Panc1 (cell line): ENCODE results near the gene SOBP.

Source experiments
- SIN3A ChIP-seq: IDR thresholded peaks from 2 replicates; pipeline ENCODE4 v1.6.1; 2012; ENCODE audit warnings: low read depth, mild to moderate bottlenecking, low read length, moderate library complexity, borderline replicate concordance; ENCODE audit not compliant: insufficient read depth
- TCF7L2 ChIP-seq: IDR thresholded peaks from 2 replicates; pipeline ENCODE4 v1.6.1; 2011; ENCODE audit warnings: mild to moderate bottlenecking, low read depth, low read length, inconsistent platforms
- TF ChIP-seq, protein P1 (sequence below): fragments of 450-650 bp; IDR thresholded peaks from 2 replicates; pipeline ENCODE4 v1.5.1; 2017; ENCODE audit warnings: mild to moderate bottlenecking
- TF ChIP-seq, protein P2 (sequence below), 2 experiments: IDR thresholded peaks; 2 replicates each; pipeline ENCODE4 v1.6.1; 2011 to 2012; ENCODE audit warnings: low read depth in 2 of 2, control low read depth in 1 of 2, low read length in 1 of 2, mild to moderate bottlenecking in 1 of 2, moderate library complexity in 1 of 2; ENCODE audit not compliant: insufficient read depth in 1 of 2

DNA sequence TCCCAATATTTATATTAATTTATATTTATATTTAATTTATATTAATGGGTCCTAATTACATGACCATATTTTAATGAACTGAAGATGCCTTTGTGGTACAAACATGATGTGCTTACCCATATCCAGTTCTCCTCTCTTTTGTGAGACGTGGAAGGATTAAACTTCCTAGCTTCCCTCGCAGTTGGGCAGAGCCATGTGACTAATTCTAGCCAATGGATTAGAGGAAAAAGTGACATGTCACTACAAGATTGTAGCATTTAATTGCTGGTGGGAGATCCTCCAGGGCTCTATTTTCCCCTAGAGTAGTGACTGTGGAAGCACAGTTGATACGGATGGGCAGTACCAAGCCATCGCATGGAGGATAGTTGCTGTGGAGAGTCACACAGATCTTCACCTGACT, 4.8 kb upstream of the SOBP start:
- TF ChIP-seq, protein P1, sequence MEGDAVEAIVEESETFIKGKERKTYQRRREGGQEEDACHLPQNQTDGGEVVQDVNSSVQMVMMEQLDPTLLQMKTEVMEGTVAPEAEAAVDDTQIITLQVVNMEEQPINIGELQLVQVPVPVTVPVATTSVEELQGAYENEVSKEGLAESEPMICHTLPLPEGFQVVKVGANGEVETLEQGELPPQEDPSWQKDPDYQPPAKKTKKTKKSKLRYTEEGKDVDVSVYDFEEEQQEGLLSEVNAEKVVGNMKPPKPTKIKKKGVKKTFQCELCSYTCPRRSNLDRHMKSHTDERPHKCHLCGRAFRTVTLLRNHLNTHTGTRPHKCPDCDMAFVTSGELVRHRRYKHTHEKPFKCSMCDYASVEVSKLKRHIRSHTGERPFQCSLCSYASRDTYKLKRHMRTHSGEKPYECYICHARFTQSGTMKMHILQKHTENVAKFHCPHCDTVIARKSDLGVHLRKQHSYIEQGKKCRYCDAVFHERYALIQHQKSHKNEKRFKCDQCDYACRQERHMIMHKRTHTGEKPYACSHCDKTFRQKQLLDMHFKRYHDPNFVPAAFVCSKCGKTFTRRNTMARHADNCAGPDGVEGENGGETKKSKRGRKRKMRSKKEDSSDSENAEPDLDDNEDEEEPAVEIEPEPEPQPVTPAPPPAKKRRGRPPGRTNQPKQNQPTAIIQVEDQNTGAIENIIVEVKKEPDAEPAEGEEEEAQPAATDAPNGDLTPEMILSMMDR = no peak
- TF ChIP-seq TCF7L2 (no peak), SIN3A (no peak)
- TF ChIP-seq, protein P2, sequence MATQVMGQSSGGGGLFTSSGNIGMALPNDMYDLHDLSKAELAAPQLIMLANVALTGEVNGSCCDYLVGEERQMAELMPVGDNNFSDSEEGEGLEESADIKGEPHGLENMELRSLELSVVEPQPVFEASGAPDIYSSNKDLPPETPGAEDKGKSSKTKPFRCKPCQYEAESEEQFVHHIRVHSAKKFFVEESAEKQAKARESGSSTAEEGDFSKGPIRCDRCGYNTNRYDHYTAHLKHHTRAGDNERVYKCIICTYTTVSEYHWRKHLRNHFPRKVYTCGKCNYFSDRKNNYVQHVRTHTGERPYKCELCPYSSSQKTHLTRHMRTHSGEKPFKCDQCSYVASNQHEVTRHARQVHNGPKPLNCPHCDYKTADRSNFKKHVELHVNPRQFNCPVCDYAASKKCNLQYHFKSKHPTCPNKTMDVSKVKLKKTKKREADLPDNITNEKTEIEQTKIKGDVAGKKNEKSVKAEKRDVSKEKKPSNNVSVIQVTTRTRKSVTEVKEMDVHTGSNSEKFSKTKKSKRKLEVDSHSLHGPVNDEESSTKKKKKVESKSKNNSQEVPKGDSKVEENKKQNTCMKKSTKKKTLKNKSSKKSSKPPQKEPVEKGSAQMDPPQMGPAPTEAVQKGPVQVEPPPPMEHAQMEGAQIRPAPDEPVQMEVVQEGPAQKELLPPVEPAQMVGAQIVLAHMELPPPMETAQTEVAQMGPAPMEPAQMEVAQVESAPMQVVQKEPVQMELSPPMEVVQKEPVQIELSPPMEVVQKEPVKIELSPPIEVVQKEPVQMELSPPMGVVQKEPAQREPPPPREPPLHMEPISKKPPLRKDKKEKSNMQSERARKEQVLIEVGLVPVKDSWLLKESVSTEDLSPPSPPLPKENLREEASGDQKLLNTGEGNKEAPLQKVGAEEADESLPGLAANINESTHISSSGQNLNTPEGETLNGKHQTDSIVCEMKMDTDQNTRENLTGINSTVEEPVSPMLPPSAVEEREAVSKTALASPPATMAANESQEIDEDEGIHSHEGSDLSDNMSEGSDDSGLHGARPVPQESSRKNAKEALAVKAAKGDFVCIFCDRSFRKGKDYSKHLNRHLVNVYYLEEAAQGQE (IDR thresholded peaks at IDR 0.05; ENCODE audit: insufficient read depth in 1 of 2, low read depth in 2 of 2, low read length in 1 of 2) = no peak
